CD8-positive, alpha-beta memory T cell (primary cell): Measurements from ENCODE around the gene DACT2. TPM values are rescaled to one million over a fixed set of nuclear protein-coding genes. Genes with fewer than 3 reads are reported as not detected.

ENCODE experiments used
- CTCF ChIA-PET: fragments of 350-600 bp; sonication (Branson Sonifier 250); formaldehyde crosslinking; loops from one replicate; lab custom pipeline; 2021; ENCODE audit warnings: antibody characterized with exemption; lab: Charles Lee
- POLR2A ChIA-PET: fragments of 350-600 bp; sonication (Branson Sonifier 250); formaldehyde crosslinking; loops from one replicate; lab custom pipeline; 2021; ENCODE audit warnings: antibody characterized with exemption; lab: Charles Lee
- DNase-seq, 5 donors: peaks; one replicate each; pipeline versions ENCODE4 v3.0.0 to v3.0.0-alpha.2; 2020 to 2022; ENCODE audit warnings: mixed read lengths in 1 of 5
- H3K27ac ChIP-seq: one replicate; pipeline ENCODE4 v1.7.0; 2013; ENCODE audit warnings: low read depth, mild to moderate bottlenecking, low read length, moderate library complexity
- H3K27me3 ChIP-seq: 2 replicates; pipeline ENCODE4 v1.7.0; 2013; ENCODE audit warnings: low read length, mild to moderate bottlenecking; ENCODE audit not compliant: insufficient read depth, poor library complexity, severe bottlenecking
- H3K36me3 ChIP-seq: 2 replicates; pipeline ENCODE4 v1.7.0; 2013; ENCODE audit warnings: mild to moderate bottlenecking, low read length, moderate library complexity; ENCODE audit not compliant: insufficient read depth
- H3K4me1 ChIP-seq: 2 replicates; pipeline ENCODE4 v1.7.0; 2013; ENCODE audit warnings: mild to moderate bottlenecking, low read length, moderate library complexity; ENCODE audit not compliant: insufficient read depth
- H3K4me3 ChIP-seq: 2 replicates; pipeline ENCODE4 v1.7.0; 2013; ENCODE audit warnings: mild to moderate bottlenecking, low read length
- H3K9me3 ChIP-seq: 2 replicates; pipeline ENCODE4 v1.7.0; 2013; ENCODE audit warnings: mild to moderate bottlenecking, low read length
- H3K27ac Mint-ChIP-seq, 8 donors: one replicate each; pipeline ENCODE4 v1.8.0; 2020 to 2021; ENCODE audit warnings: mixed read lengths in 8 of 8, mild to moderate bottlenecking in 6 of 8, inconsistent platforms in 3 of 8, moderate library complexity in 3 of 8
- H3K27me3 Mint-ChIP-seq, 2 donors: one replicate each; pipeline ENCODE4 v1.8.0; 2020 to 2021; ENCODE audit warnings: mixed read lengths in 2 of 2, mild to moderate bottlenecking in 1 of 2, moderate library complexity in 1 of 2
- H3K36me3 Mint-ChIP-seq, 3 donors: one replicate each; pipeline ENCODE4 v1.8.0; 2020 to 2021; ENCODE audit warnings: mixed read lengths in 3 of 3, inconsistent platforms in 1 of 3, mild to moderate bottlenecking in 1 of 3
- H3K4me1 Mint-ChIP-seq, 3 donors: one replicate each; pipeline ENCODE4 v1.8.0; 2020 to 2021; ENCODE audit warnings: mixed read lengths in 3 of 3, inconsistent platforms in 1 of 3, mild to moderate bottlenecking in 1 of 3
- H3K4me3 Mint-ChIP-seq, 7 donors: one replicate each; pipeline ENCODE4 v1.8.0; 2020 to 2021; ENCODE audit warnings: mixed read lengths in 7 of 7, mild to moderate bottlenecking in 6 of 7, moderate library complexity in 4 of 7, inconsistent platforms in 2 of 7
- H3K9me3 Mint-ChIP-seq, 5 donors: one replicate each; pipeline ENCODE4 v1.8.0; 2020 to 2022; ENCODE audit warnings: mixed read lengths in 5 of 5, mild to moderate bottlenecking in 3 of 5, moderate library complexity in 2 of 5, inconsistent platforms in 1 of 5
- polyA plus RNA-seq: library from polyadenylated mRNA; unstranded; fragments of 300-500 nt; fragmentation: Illumina TruSeq; gene quantifications from one replicate; pipeline ENCODE4 v1.2.3, GENCODE V29; 2021
- total RNA-seq, 2 experiments: library from RNA; stranded (reverse); gene quantifications; one replicate each; pipeline ENCODE4 v1.2.3, GENCODE V29; 2021

DACT2 gene
- total and polyA plus RNA-seq, 3 experiments from 2014 or later = not detected

- ChIA-PET CTCF (no interaction called here), POLR2A (no interaction called here)
- Mint-ChIP-seq H3K4me3 (no peak overlapping the region), H3K9me3 (peaks cover 0 to 2% (median 0%) of the 10 kb centered on the region in 5 donors), H3K27me3 (peaks cover 0 to 3% of the 10 kb centered on the region in 2 donors), H3K27ac (no peak overlapping the region), H3K36me3 (no peaks in the 10 kb centered on the region), H3K4me1 (no peaks in the 10 kb centered on the region)
- Histone ChIP-seq H3K27ac (no peak overlapping the region), H3K27me3 (no peaks in the 10 kb centered on the region), H3K36me3 (no peaks in the 10 kb centered on the region), H3K9me3 (no peaks in the 10 kb centered on the region), H3K4me1 (no peaks in the 10 kb centered on the region), H3K4me3 (no peak overlapping the region)
- DNase-seq = no peak
Measured at GRCh38 chr6:168263351-168263905, 56.1 kb downstream of the DACT2 start.

- H3K27ac Mint-ChIP-seq = no peak overlapping the region
- Histone ChIP-seq H3K27ac (no peak overlapping the region), H3K36me3 (no peaks in the 10 kb centered on the region), H3K9me3 (no peaks in the 10 kb centered on the region), H3K4me3 (no peak overlapping the region), H3K4me1 (no peaks in the 10 kb centered on the region), H3K27me3 (no peaks in the 10 kb centered on the region)
- ChIA-PET POLR2A (no interaction called here), CTCF (no interaction called here)
- peaks cover 0 to 4% (median 2%) of the 10 kb centered on the region in 5 donors for H3K9me3 Mint-ChIP-seq
- peaks cover 0 to 3% of the 10 kb centered on the region in 2 donors for H3K27me3 Mint-ChIP-seq
- H3K4me1 Mint-ChIP-seq = no peaks in the 10 kb centered on the region
- no peaks in the 10 kb centered on the region for H3K36me3 Mint-ChIP-seq
- no peak overlapping the region for H3K4me3 Mint-ChIP-seq
- no peak for DNase-seq
Measured at GRCh38 chr6:168261234-168261633, 58.3 kb downstream of the DACT2 start.

GRCh38 chr6:168260420-168260987 is 59.1 kb downstream of the DACT2 start:
- no peaks in the 10 kb centered on the region for H3K4me1 Mint-ChIP-seq
- no peaks in the 10 kb centered on the region for H3K4me1 ChIP-seq
- H3K9me3 Mint-ChIP-seq = peaks cover 2 to 8% (median 5%) of the 10 kb centered on the region in 5 donors
- no peaks in the 10 kb centered on the region for H3K27me3 ChIP-seq
- no peak overlapping the region for H3K4me3 Mint-ChIP-seq
- CTCF ChIA-PET = no interaction called here
- H3K4me3 ChIP-seq = no peak overlapping the region
- POLR2A ChIA-PET = no interaction called here
- H3K36me3 ChIP-seq = no peaks in the 10 kb centered on the region
- no peak for DNase-seq
- H3K27ac Mint-ChIP-seq = no peak overlapping the region
- no peaks in the 10 kb centered on the region for H3K36me3 Mint-ChIP-seq
- H3K27me3 Mint-ChIP-seq = peaks cover under 1 to 3% of the 10 kb centered on the region in 2 donors
- H3K27ac ChIP-seq = no peak overlapping the region
- H3K9me3 ChIP-seq = no peaks in the 10 kb centered on the region

GRCh38 chr6:168258795-168259194 is 60.8 kb downstream of the DACT2 start:
- Histone ChIP-seq H3K4me1 (no peaks in the 10 kb centered on the region), H3K27ac (no peak overlapping the region), H3K9me3 (no peaks in the 10 kb centered on the region), H3K4me3 (no peak overlapping the region), H3K27me3 (no peaks in the 10 kb centered on the region), H3K36me3 (no peaks in the 10 kb centered on the region)
- Mint-ChIP-seq H3K27me3 (peaks cover 1 to 3% of the 10 kb centered on the region in 2 donors), H3K4me3 (no peak overlapping the region), H3K4me1 (no peaks in the 10 kb centered on the region), H3K9me3 (peaks cover 2 to 18% (median 5%) of the 10 kb centered on the region in 5 donors), H3K36me3 (no peaks in the 10 kb centered on the region), H3K27ac (no peak overlapping the region)
- no peak for DNase-seq
- ChIA-PET CTCF (no interaction called here), POLR2A (no interaction called here)

DNA sequence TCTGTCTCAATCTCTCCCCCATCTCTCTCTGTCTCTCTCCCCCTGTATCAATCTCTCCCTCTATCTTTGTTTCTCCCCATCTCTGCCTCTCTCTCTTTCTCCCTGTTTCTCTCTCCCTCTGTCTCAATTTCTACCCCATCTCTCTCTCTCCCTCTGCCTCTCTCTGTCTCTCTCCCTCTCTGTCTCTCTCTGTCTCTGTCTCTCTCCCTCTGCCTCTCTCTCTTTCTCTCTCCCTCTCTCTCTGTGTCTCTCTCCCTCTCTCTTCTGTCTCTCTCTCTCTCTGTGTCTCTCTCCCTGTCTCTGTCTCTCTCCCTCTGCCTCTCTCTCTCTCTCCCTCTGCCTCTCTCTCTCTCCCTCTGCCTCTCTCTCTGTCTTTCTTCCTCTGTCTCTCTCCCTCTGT is 62.6 kb downstream of the DACT2 start:
- Histone ChIP-seq H3K4me3 (no peak overlapping the region), H3K27ac (no peak overlapping the region), H3K27me3 (no peaks in the 10 kb centered on the region), H3K36me3 (no peaks in the 10 kb centered on the region), H3K4me1 (no peaks in the 10 kb centered on the region), H3K9me3 (no peaks in the 10 kb centered on the region)
- no peak for DNase-seq
- CTCF ChIA-PET = no interaction called here
- Mint-ChIP-seq H3K4me1 (no peaks in the 10 kb centered on the region), H3K27ac (no peak overlapping the region), H3K27me3 (peaks cover 1 to 3% of the 10 kb centered on the region in 2 donors), H3K36me3 (no peaks in the 10 kb centered on the region), H3K9me3 (peaks cover 3 to 18% (median 5%) of the 10 kb centered on the region in 5 donors), H3K4me3 (no peak overlapping the region)
- POLR2A ChIA-PET = no interaction called here

Other genes starting within 250 kb of the DACT2 start
- not detected for gene FRMD1, start 240.6 kb downstream of the DACT2 start, total RNA-seq
- gene FRMD1, start 240.6 kb downstream of the DACT2 start, polyA plus RNA-seq = not detected
- not detected for gene SMOC2, start 121.4 kb upstream of the DACT2 start, total RNA-seq
- not detected for gene SMOC2, start 121.4 kb upstream of the DACT2 start, polyA plus RNA-seq